PFSK-1 (cell line): ENCODE measurements around the gene ZNF710. TPM values are rescaled to one million over a fixed set of nuclear protein-coding genes. Genes with fewer than 3 reads are reported as not detected.

ENCODE experiments used
- FOXP2 ChIP-seq: optimal IDR thresholded peaks from 2 replicates; pipeline ENCODE3; 2011; ENCODE audit warnings: borderline replicate concordance, control low read depth, inconsistent platforms; ENCODE audit not compliant: insufficient read depth; ENCODE audit errors: extremely low read length, extremely low read depth
- POLR2AphosphoS5 ChIP-seq: IDR thresholded peaks from 2 replicates; pipeline ENCODE4 v1.6.1; 2012; ENCODE audit warnings: low read depth, mild to moderate bottlenecking, control low read depth, low read length, moderate library complexity
- SIN3A ChIP-seq: IDR thresholded peaks from 2 replicates; pipeline ENCODE4 v1.6.1; 2012; ENCODE audit warnings: mild to moderate bottlenecking, low read length, moderate library complexity, borderline replicate concordance; ENCODE audit not compliant: insufficient read depth
- TAF1 ChIP-seq: IDR thresholded peaks from 2 replicates; pipeline ENCODE4 v1.6.1; 2012; ENCODE audit warnings: low read length, control low read depth, borderline replicate concordance; ENCODE audit not compliant: insufficient read depth
- polyA plus RNA-seq: library from polyadenylated mRNA; unstranded; fragments of >200 nt; gene quantifications from one replicate; pipeline ENCODE4 v1.2.1, GENCODE V29; 2012; ENCODE audit warnings: low read depth, missing spikeins; ENCODE audit not compliant: insufficient read length
- TF ChIP-seq, protein P1 (sequence below), 2 experiments: IDR thresholded peaks; 2 replicates each; pipeline versions ENCODE4 v1.6.1 to v1.8.0; 2011 to 2012; ENCODE audit warnings: low read depth in 2 of 2, low read length in 2 of 2, control low read depth in 1 of 2, inconsistent platforms in 1 of 2, mild to moderate bottlenecking in 1 of 2, moderate library complexity in 1 of 2; ENCODE audit not compliant: insufficient read depth in 1 of 2

Gene ZNF710, protein sequence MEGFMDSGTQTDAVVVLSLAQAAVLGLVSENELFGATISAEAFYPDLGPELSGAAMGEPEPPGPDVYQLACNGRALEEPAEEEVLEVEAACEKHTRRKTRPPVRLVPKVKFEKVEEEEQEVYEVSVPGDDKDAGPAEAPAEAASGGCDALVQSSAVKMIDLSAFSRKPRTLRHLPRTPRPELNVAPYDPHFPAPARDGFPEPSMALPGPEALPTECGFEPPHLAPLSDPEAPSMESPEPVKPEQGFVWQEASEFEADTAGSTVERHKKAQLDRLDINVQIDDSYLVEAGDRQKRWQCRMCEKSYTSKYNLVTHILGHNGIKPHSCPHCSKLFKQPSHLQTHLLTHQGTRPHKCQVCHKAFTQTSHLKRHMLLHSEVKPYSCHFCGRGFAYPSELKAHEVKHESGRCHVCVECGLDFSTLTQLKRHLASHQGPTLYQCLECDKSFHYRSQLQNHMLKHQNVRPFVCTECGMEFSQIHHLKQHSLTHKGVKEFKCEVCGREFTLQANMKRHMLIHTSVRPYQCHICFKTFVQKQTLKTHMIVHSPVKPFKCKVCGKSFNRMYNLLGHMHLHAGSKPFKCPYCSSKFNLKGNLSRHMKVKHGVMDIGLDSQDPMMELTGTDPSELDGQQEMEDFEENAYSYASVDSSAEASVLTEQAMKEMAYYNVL
- 14.3 TPM for polyA plus RNA-seq

DNA sequence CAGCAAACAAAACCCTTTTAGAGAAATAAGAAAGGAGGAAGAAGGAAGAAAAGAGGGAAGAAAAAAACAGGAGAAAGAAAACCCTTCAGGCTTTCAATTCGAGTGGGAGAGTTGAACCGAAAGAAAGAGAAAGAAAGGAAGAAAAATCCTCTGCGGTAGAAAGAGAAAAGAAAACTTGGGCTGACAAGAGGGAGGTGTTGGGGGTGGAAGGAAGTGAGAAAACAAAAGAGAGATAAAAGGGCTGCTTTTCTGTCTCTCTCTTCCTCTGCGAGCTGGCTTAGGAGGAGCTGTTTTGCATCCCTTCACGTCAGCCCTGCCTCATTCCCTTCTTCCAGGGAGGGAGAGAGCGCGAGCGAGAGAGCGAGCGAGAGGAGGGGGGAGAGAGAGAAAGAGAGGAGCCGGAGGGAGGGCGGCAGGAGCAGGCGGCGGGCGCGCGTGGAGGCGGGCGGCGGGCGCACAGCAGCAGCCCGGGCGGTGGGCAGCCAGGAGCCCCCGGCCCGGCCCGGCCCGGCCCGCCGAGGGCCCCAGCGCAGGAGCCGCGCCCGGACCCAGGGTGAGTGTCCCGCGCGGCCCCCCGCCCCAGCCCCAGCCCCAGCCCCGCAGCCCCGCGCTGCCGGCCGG, at the start of gene ZNF710:
ZNF710 (plus strand) TSS at position 263 of the 621 bp plus-strand sequence. CDS start 65,814 bp downstream, outside the sequence.
- TF ChIP-seq SIN3A (peak; percentile 64; the same call in 1 of the 2 replicates), TAF1 (peak; percentile 45; the same call in 1 of the 2 replicates), POLR2AphosphoS5 (peak; percentile 56; the same call in 1 of the 2 replicates), FOXP2 (no peak)
- TF ChIP-seq, protein P1, sequence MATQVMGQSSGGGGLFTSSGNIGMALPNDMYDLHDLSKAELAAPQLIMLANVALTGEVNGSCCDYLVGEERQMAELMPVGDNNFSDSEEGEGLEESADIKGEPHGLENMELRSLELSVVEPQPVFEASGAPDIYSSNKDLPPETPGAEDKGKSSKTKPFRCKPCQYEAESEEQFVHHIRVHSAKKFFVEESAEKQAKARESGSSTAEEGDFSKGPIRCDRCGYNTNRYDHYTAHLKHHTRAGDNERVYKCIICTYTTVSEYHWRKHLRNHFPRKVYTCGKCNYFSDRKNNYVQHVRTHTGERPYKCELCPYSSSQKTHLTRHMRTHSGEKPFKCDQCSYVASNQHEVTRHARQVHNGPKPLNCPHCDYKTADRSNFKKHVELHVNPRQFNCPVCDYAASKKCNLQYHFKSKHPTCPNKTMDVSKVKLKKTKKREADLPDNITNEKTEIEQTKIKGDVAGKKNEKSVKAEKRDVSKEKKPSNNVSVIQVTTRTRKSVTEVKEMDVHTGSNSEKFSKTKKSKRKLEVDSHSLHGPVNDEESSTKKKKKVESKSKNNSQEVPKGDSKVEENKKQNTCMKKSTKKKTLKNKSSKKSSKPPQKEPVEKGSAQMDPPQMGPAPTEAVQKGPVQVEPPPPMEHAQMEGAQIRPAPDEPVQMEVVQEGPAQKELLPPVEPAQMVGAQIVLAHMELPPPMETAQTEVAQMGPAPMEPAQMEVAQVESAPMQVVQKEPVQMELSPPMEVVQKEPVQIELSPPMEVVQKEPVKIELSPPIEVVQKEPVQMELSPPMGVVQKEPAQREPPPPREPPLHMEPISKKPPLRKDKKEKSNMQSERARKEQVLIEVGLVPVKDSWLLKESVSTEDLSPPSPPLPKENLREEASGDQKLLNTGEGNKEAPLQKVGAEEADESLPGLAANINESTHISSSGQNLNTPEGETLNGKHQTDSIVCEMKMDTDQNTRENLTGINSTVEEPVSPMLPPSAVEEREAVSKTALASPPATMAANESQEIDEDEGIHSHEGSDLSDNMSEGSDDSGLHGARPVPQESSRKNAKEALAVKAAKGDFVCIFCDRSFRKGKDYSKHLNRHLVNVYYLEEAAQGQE (IDR thresholded peaks at IDR 0.05; ENCODE audit: insufficient read depth in 1 of 2, low read depth in 2 of 2, low read length in 2 of 2): 0 out of 4 replicates have a peak, but pooled peaks of 1 of the 2 experiments have one; percentile 20

DNA sequence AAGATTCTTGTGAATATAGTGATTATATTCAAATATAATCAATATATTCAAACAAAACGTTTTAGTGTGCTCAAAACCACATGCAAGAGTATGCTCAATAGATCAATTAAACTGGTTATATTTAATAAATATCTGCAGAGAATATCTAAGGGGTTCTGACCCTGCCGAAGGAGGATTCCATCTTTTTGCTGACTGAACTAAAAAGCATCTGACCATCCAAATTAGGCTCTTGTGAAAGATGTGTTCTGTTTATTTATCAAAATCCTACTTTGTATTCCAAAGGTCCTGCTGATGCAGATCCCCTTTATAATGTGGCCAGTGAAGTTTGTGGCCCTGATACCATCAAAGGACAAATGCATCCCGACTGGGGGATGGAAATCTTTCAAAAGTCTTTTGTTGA, 46.6 kb upstream of the ZNF710 start:
- TF ChIP-seq TAF1: no peak
- no peak for TF ChIP-seq SIN3A
- TF ChIP-seq POLR2AphosphoS5: no peak
- TF ChIP-seq FOXP2: no peak
- TF ChIP-seq, protein P1 (IDR thresholded peaks at IDR 0.05; ENCODE audit: insufficient read depth in 1 of 2, low read depth in 2 of 2, low read length in 2 of 2): no peak

DNA sequence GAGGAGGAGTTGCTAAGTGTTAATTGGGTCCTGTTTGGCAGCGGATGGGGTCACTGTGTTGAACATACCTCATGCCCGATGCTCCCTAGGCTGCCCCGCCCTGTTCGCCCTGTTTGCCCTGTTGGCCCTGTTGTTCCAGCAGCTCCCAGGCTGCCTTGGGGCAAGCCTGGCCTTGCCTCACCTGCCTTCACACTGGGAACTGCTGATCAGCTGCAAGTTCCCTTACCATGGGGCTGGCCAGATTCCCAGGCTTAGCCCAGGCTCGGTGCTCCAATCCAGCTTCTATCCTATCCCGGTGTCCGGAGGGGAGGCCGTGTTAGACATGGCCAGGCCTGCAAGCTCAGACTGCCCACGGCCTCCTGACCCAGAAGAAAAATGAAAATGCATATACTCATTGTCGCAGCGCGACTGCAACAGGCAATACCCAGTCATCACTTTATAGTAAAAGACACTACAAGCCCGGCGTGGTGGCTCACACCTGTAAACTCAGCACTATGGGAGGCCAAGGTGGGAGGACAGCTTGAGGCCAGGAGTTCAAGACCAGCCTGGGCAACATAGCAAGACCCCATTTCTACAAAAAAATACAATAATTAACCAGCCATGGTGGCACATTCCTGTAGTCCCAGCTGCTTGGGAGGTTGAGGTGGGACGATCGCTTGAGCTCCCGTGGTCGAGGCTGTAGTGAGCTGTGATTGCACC, 42.9 kb upstream of the ZNF710 start:
- TF ChIP-seq SIN3A: no peak
- no peak for TF ChIP-seq POLR2AphosphoS5
- TF ChIP-seq FOXP2: no peak
- TF ChIP-seq, protein P1 (IDR thresholded peaks at IDR 0.05; ENCODE audit: insufficient read depth in 1 of 2, low read depth in 2 of 2, low read length in 2 of 2): no peak
- TF ChIP-seq TAF1: no peak

DNA sequence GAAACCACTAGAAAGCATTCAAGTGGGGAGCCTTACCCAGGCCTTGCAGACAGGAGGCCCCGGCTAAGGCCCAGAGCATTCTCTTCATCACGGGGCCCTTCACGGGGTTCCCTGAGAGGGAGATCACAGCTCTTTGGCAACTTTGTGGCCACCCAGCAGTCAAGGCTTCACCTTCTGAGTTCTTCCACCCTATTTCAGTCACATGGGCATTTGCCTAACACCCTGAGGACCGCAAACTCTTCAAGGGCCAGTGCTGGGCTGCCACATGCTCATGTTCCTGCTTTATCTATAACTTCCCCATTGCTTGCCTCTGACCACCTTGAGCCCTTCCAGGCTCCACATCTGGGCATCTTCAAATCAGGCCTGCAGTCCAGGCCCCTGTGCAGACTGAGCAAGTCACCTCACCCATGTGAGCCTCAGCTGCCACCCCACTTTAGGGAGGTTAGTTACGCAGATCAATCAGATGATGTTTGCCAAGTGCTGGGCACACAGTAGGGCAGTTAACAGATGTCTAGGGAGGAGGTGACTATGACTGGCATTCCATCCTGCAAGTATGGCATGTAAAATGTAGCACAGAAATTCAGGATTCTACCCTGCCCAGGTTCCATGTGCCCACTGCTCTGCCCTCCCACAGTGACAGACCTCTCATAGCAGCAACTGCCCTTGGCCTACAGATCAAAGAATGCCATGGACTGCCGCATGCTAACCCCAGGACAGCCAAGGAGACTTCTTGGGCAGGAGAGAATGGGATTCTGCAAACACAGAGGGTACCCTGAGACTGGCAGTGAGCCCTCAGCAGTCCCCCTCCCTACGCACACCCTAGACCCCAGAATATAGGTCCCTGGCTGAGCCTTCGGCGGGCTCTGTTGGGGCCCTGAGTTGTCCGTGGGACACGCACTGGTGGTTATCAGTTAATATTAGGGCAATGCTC, 37.6 kb upstream of the ZNF710 start:
- no peak for TF ChIP-seq TAF1
- no peak for TF ChIP-seq FOXP2
- TF ChIP-seq, protein P1 (IDR thresholded peaks at IDR 0.05; ENCODE audit: insufficient read depth in 1 of 2, low read depth in 2 of 2, low read length in 2 of 2): no peak
- TF ChIP-seq SIN3A: no peak
- no peak for TF ChIP-seq POLR2AphosphoS5
